CD14-positive monocyte (primary cell): Measurements from ENCODE around the gene CDH23. TPM values are rescaled to one million over a fixed set of nuclear protein-coding genes. Genes with fewer than 3 reads are reported as not detected.

Experiments used
- DNase-seq, 3 donors: peaks; one replicate each; pipeline ENCODE4 v3.0.0-alpha.2; 2011 to 2022
- H2AFZ ChIP-seq: 2 replicates; pipeline ENCODE4 v1.6.0; 2012; ENCODE audit warnings: mild to moderate bottlenecking, low read depth, low read length, inconsistent platforms; ENCODE audit not compliant: insufficient read depth, poor library complexity, severe bottlenecking
- H3K27ac ChIP-seq, 2 donors: 1 replicate in 1 of 2; 2 replicates in 1 of 2; pipeline ENCODE4 v1.5.1; 2012 to 2013; ENCODE audit warnings: low read length in 2 of 2, control low read depth in 1 of 2, inconsistent platforms in 1 of 2, low read depth in 1 of 2, mild to moderate bottlenecking in 1 of 2
- H3K27me3 ChIP-seq, 2 donors: one replicate each; pipeline versions ENCODE4 v1.6.0 to v1.6.1; 2011 to 2013; ENCODE audit warnings: low read length in 2 of 2; ENCODE audit not compliant: control insufficient read depth in 2 of 2, insufficient read depth in 2 of 2
- H3K36me3 ChIP-seq, 2 donors: replicated peaks in 1 of 2; 1 replicate in 1 of 2; 2 replicates in 1 of 2; pipeline versions ENCODE4 v1.5.1 to v1.6.1; 2012 to 2013; ENCODE audit warnings: low read length in 2 of 2, control low read depth in 1 of 2, inconsistent platforms in 1 of 2, mild to moderate bottlenecking in 1 of 2; ENCODE audit not compliant: insufficient read depth in 2 of 2, control insufficient read depth in 1 of 2
- H3K4me1 ChIP-seq, 2 donors: 1 replicate in 1 of 2; 2 replicates in 1 of 2; pipeline versions ENCODE4 v1.5.1 to v1.6.1; 2012 to 2013; ENCODE audit warnings: low read length in 2 of 2, control low read depth in 1 of 2, inconsistent platforms in 1 of 2, mild to moderate bottlenecking in 1 of 2, moderate library complexity in 1 of 2; ENCODE audit not compliant: insufficient read depth in 2 of 2, control insufficient read depth in 1 of 2
- H3K4me2 ChIP-seq: replicated peaks from 2 replicates; pipeline ENCODE3; 2012; ENCODE audit warnings: low read length, moderate library complexity, mild to moderate bottlenecking; ENCODE audit not compliant: poor library complexity, severe bottlenecking; ENCODE audit errors: extremely low read depth
- H3K4me3 ChIP-seq, 3 experiments: fragments of 200-600 bp in 1 of 3; sonication (generic) in 1 of 3; replicated peaks in 1 of 3; 1 replicate in 2 of 3; 2 replicates in 1 of 3; pipeline ENCODE4 v1.5.1; 2011 to 2013; ENCODE audit warnings: low read length in 3 of 3, mild to moderate bottlenecking in 3 of 3, control low read depth in 2 of 3, low read depth in 2 of 3, inconsistent platforms in 1 of 3, moderate library complexity in 1 of 3
- H3K79me2 ChIP-seq: 2 replicates; pipeline ENCODE4 v1.6.0; 2012; ENCODE audit warnings: mild to moderate bottlenecking, control low read depth, inconsistent platforms, low read length, moderate library complexity; ENCODE audit not compliant: insufficient read depth
- H3K9ac ChIP-seq: 2 replicates; pipeline ENCODE4 v1.6.0; 2017; ENCODE audit warnings: low read length, mild to moderate bottlenecking; ENCODE audit not compliant: insufficient read depth, poor library complexity, severe bottlenecking
- H3K9me3 ChIP-seq, 2 donors: replicated peaks in 1 of 2; 1 replicate in 1 of 2; 2 replicates in 1 of 2; pipeline versions ENCODE4 v1.5.1 to v1.6.1; 2012 to 2013; ENCODE audit warnings: low read length in 2 of 2, control low read depth in 1 of 2; ENCODE audit not compliant: control insufficient read depth in 1 of 2, insufficient read depth in 1 of 2
- H4K20me1 ChIP-seq: 2 replicates; pipeline ENCODE4 v1.6.0; 2012; ENCODE audit warnings: mild to moderate bottlenecking, low read length, control low read depth, moderate library complexity; ENCODE audit not compliant: insufficient read depth
- H3K27ac Mint-ChIP-seq, 7 donors: one replicate each; pipeline ENCODE4 v1.8.0; 2020; ENCODE audit warnings: mild to moderate bottlenecking in 7 of 7, mixed read lengths in 7 of 7, moderate library complexity in 6 of 7, inconsistent platforms in 2 of 7
- H3K27me3 Mint-ChIP-seq, 3 donors: one replicate each; pipeline ENCODE4 v1.8.0; 2021 to 2022; ENCODE audit warnings: low read depth in 3 of 3, mild to moderate bottlenecking in 3 of 3, mixed read lengths in 3 of 3, moderate library complexity in 3 of 3, inconsistent platforms in 1 of 3
- H3K36me3 Mint-ChIP-seq, 2 donors: one replicate each; pipeline ENCODE4 v1.8.0; 2020; ENCODE audit warnings: mixed read lengths in 2 of 2, inconsistent platforms in 1 of 2, mild to moderate bottlenecking in 1 of 2
- H3K4me1 Mint-ChIP-seq: one replicate; pipeline ENCODE4 v1.8.0; 2020; ENCODE audit warnings: mild to moderate bottlenecking, mixed read lengths
- H3K4me3 Mint-ChIP-seq, 2 donors: one replicate each; pipeline ENCODE4 v1.8.0; 2020; ENCODE audit warnings: mild to moderate bottlenecking in 2 of 2, mixed read lengths in 2 of 2, moderate library complexity in 1 of 2
- H3K9me3 Mint-ChIP-seq, 7 donors: one replicate each; pipeline ENCODE4 v1.8.0; 2020 to 2022; ENCODE audit warnings: mixed read lengths in 7 of 7, mild to moderate bottlenecking in 6 of 7, moderate library complexity in 6 of 7, inconsistent platforms in 2 of 7
- CTCF ChIP-seq: fragments of 200-600 bp; IDR thresholded peaks from one replicate; pipeline ENCODE4 v1.8.0; 2022; ENCODE audit warnings: antibody characterized with exemption, mild to moderate bottlenecking
- WGBS: methylation state at CpG from one replicate; pipeline ENCODE4 v1.1.5; 2013; ENCODE audit warnings: missing lambda C conversion rate; ENCODE audit not compliant: insufficient coverage; 5-methylcytosine and 5-hydroxymethylcytosine counted together
- intact Hi-C, 2 donors: fragments of 100-400 bp; cut with micrococcal nuclease; formaldehyde crosslinking; loops; one replicate each; pipeline versions ENCODE4 v1.15.0 to v1.15.1; 2023
- polyA plus RNA-seq, 3 donors: library from polyadenylated mRNA; depleted of rRNA in 1 of 3; unstranded in 2 of 3; stranded (reverse) in 1 of 3; fragments of 300-500 nt in 2 of 3; fragments of >200 nt in 1 of 3; fragmentation: Illumina TruSeq in 2 of 3; gene quantifications; 1 replicate in 2 of 3; 2 replicates in 1 of 3; pipeline ENCODE4 v1.2.3, GENCODE V29; 2012 to 2021

Gene CDH23
- polyA plus RNA-seq, 3 donors, result 8.2 to 36.2 (median 10.5) TPM

DNA sequence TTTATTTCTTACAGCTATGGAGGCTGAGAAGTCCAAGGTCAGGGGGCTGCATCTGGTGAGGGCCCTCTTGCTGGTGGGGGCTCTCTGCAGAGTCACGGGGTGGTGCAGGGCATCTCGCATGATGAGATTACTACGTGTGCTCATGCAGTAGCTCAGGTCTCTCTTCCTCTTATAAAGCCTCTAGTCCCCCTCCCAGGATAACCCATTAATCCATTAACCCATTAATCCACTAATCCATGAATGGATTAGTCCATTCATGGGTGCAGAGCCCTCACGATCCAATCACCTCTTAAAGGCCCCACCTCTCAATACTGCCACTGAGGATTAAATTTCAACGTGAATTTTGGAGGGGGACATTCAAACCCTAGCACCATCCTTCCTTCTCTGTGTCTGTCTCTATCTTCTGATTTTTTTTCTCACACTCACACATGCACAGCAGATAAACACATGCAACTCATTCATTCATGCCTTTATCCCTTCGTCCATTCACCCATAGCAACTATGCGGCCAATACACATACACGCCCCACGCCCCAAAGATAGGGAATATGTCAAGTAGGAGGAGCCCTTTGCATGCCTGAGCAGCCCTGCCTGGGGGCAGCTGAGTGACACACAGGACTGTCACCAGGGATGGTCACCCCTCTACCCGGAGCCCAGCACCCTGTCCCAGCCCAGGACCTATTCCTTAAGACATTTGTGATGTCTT, 236.3 kb downstream of the CDH23 start:
- Mint-ChIP-seq H3K27me3 (peaks cover 2 to 5% (median 3%) of the 10 kb centered on the region in 3 donors), H3K27ac (no peak overlapping the region), H3K4me3 (no peak overlapping the region), H3K36me3 (peaks cover 3 to 15% of the 10 kb centered on the region in 2 donors), H3K4me1 (peaks cover 56% of the 10 kb centered on the region), H3K9me3 (peaks cover 0 to 19% (median 11%) of the 10 kb centered on the region in 7 donors)
- intact Hi-C loops, result no loop called here
- H3K27ac ChIP-seq, result no peak overlapping the region
- no peak overlapping the region for H2AFZ ChIP-seq
- H3K9me3 ChIP-seq, result peaks cover 0 to 13% of the 10 kb centered on the region in 2 donors
- H3K4me3 ChIP-seq, result no peak overlapping the region
- no peak overlapping the region for H3K4me2 ChIP-seq
- no peaks in the 10 kb centered on the region for H3K79me2 ChIP-seq
- no peaks in the 10 kb centered on the region for H4K20me1 ChIP-seq
- TF ChIP-seq CTCF, result no peak
- peaks cover 32 to 53% of the 10 kb centered on the region in 2 donors for H3K4me1 ChIP-seq
- no peak overlapping the region for H3K9ac ChIP-seq
- H3K27me3 ChIP-seq, result no peaks in the 10 kb centered on the region
- no peak for DNase-seq
- 97% methylated on average over 4 of the region's 10 CpGs for WGBS
- H3K36me3 ChIP-seq, result no peaks in the 10 kb centered on the region

- peaks cover 32 to 53% of the 10 kb centered on the region in 2 donors for H3K4me1 ChIP-seq
- WGBS, result 98% methylated on average over 4 of the region's 4 CpGs
- H3K4me3 ChIP-seq, result no peak overlapping the region
- intact Hi-C loops, result no loop called here
- Mint-ChIP-seq H3K27me3 (peaks cover 2 to 5% (median 3%) of the 10 kb centered on the region in 3 donors), H3K27ac (peak overlapping the region in 1 of 7 donors; percentile 18), H3K4me3 (no peak overlapping the region), H3K9me3 (peaks cover 0 to 19% (median 11%) of the 10 kb centered on the region in 7 donors), H3K36me3 (peaks cover 3 to 15% of the 10 kb centered on the region in 2 donors), H3K4me1 (peaks cover 57% of the 10 kb centered on the region)
- H4K20me1 ChIP-seq, result no peaks in the 10 kb centered on the region
- DNase-seq, result no peak
- H3K9me3 ChIP-seq, result peaks cover 0 to 13% of the 10 kb centered on the region in 2 donors
- no peak for TF ChIP-seq CTCF
- H2AFZ ChIP-seq, result no peak overlapping the region
- no peaks in the 10 kb centered on the region for H3K79me2 ChIP-seq
- no peaks in the 10 kb centered on the region for H3K27me3 ChIP-seq
- no peaks in the 10 kb centered on the region for H3K36me3 ChIP-seq
- H3K4me2 ChIP-seq, result no peak overlapping the region
- H3K27ac ChIP-seq, result no peak overlapping the region
- H3K9ac ChIP-seq, result no peak overlapping the region
These were observed 237.2 kb downstream of the CDH23 start for GRCh38 chr10:71633920-71634319.
